ENCODE data around the gene TOMM20L.

TOMM20L gene

GRCh38 chr14:58427281-58428117 lies 31.8 kb downstream of the TOMM20L start, which contains the start of the genes KIAA0586 and TIMM9:
Gene KIAA0586 (plus strand): TSS chr14:58427719. CDS start chr14:58428265, 546 bp downstream.
Gene TIMM9 (minus strand): TSS chr14:58427531. CDS start chr14:58411945, 15,586 bp downstream.
- peak; percentile 99 for DNase-seq (ENCODE audit: low spot score)

- DNase-seq (ENCODE audit: low spot score), result no peak
Measured at GRCh38 chr14:58428118-58428683, 32.5 kb downstream of the TOMM20L start.

DNA sequence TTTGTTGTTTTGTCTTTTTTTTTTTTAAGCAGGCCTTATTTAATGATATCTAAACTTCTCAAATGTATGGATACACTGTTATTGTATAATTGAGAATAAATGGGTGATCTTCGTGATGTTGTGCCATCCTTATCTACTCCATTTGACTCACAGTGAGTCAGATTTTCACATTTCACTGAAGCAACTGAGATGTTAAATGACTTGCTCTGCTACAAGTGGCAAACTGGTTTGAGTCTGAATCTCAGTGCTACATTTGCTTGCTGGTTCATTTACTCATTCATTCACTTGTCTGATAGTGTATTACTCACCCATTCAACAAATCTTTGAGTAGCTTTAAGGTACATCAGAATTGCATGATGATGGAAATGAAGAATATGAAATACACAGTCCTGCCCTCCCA lies 34.4 kb downstream of the TOMM20L start:
- DNase-seq (ENCODE audit: low spot score), result peak; percentile 66

GRCh38 chr14:58439476-58439875 lies 43.7 kb downstream of the TOMM20L start:
- no peak for DNase-seq (ENCODE audit: low spot score)

DNA sequence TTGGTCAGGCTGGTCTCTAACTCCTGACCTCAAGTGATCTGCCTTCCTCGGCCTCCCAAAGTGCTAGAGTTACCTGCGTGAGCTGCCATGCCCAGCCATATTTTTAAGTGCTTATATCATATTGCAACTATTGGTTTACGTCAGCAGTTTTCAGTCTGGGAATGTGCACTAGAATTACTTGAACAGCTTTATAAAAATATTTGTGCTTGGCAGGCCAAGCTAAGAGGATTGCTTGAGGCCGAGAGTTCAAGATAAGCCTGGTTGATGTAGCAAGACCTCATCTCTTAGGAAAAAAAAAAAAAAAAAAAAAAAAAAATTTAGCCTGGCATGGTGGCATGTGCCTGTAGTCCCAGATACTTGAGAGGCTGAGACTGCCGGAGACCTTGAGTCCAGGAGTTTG lies 48.9 kb downstream of the TOMM20L start:
- no peak for DNase-seq (ENCODE audit: low spot score)

DNA sequence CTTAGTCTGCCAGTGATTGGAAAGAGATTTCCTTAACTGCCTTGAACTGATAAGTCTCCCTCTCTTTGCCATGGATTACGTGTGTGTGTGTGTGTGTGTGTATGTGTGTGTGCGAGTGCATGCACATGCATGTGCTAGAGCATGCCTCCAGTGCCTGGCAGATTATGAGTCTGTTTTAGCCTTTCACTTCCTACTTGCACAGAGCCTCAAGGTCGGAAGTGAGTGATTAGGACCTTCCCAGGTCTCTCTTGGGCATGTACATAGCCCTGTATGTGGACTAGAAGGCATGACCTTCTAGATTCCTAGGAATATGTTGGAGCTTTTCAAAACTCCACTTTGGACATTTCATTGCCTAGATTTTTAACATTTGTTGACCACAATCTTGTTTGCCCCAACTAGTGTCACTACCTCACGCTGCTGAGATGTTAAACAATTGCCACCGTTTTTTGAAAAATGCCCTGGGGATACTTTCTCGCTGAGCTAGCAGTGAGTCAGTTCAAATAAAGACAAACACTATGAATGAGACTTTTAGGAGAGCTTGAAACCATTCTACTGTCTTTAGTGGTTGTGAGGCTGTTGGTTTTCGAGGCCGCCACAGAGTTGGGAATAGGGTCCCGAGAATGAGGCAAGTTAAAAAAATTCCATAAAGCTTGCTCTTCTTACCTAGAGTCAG lies 60.0 kb downstream of the TOMM20L start:
- DNase-seq (ENCODE audit: low spot score), result no peak

Data from hematopoietic multipotent progenitor cell treated with erythropoietin and hydrocortisone succinate and interleukin-3 and kit ligand, for 17 days (in vitro differentiated cells).